ENCODE data around the gene MAD1L1.

MAD1L1 gene

GRCh38 chr7:2138146-2138765 is 94.5 kb downstream of the MAD1L1 start:
- H3K27ac ChIP-seq: no peak overlapping the region
- no peak for TF ChIP-seq CTCF (conservative IDR thresholded peaks at IDR 0.05)

GRCh38 chr7:2134740-2135139 is 98.0 kb downstream of the MAD1L1 start:
- TF ChIP-seq CTCF (conservative IDR thresholded peaks at IDR 0.05): no peak
- H3K27ac ChIP-seq: peak overlapping the region; percentile 18

GRCh38 chr7:2132243-2132642 is 100.5 kb downstream of the MAD1L1 start:
- no peak for TF ChIP-seq CTCF (conservative IDR thresholded peaks at IDR 0.05)
- H3K27ac ChIP-seq: no peak overlapping the region

GRCh38 chr7:2131800-2132199 is 100.9 kb downstream of the MAD1L1 start:
- no peak overlapping the region for H3K27ac ChIP-seq
- no peak for TF ChIP-seq CTCF (conservative IDR thresholded peaks at IDR 0.05)

GRCh38 chr7:2131341-2131740 is 101.4 kb downstream of the MAD1L1 start:
- no peak overlapping the region for H3K27ac ChIP-seq
- TF ChIP-seq CTCF (conservative IDR thresholded peaks at IDR 0.05): no peak

GRCh38 chr7:2130096-2130375 is 102.7 kb downstream of the MAD1L1 start:
- TF ChIP-seq CTCF (conservative IDR thresholded peaks at IDR 0.05): no peak
- H3K27ac ChIP-seq: no peak overlapping the region

- no peak for TF ChIP-seq CTCF (conservative IDR thresholded peaks at IDR 0.05)
- H3K27ac ChIP-seq: no peak overlapping the region
Observed at GRCh38 chr7:2129323-2130095, 103.2 kb downstream of the MAD1L1 start.
